ENCODE data around the gene RHO.

The RHO gene

GRCh38 chr3:129519896-129520715 lies 8.3 kb upstream of the RHO start:
- DNase-seq (ENCODE audit: low read depth), result no peak

GRCh38 chr3:129520960-129521359 lies 7.5 kb upstream of the RHO start:
- no peak for DNase-seq (ENCODE audit: low read depth)

GRCh38 chr3:129521611-129522010 lies 6.8 kb upstream of the RHO start:
- DNase-seq (ENCODE audit: low read depth), result no peak

- DNase-seq (ENCODE audit: low read depth), result no peak
Measured at GRCh38 chr3:129522953-129523352, 5.5 kb upstream of the RHO start.

- DNase-seq (ENCODE audit: low read depth), result no peak
Measured at GRCh38 chr3:129524081-129524480, 4.4 kb upstream of the RHO start.

- DNase-seq (ENCODE audit: low read depth), result peak; percentile 34
Measured at GRCh38 chr3:129525341-129525968, 3.0 kb upstream of the RHO start.

- DNase-seq (ENCODE audit: low read depth), result no peak
Measured at GRCh38 chr3:129526121-129526900, 2.1 kb upstream of the RHO start.

- DNase-seq (ENCODE audit: low read depth), result no peak
Measured at GRCh38 chr3:129527262-129527661, 1.2 kb upstream of the RHO start.

- no peak for DNase-seq (ENCODE audit: low read depth)
Measured at GRCh38 chr3:129529436-129530210, 1.2 kb downstream of the RHO start.

GRCh38 chr3:129530251-129530791 lies 1.9 kb downstream of the RHO start:
- DNase-seq (ENCODE audit: low read depth), result peak; percentile 63

GRCh38 chr3:129530821-129531220 lies 2.4 kb downstream of the RHO start:
- no peak for DNase-seq (ENCODE audit: low read depth)

GRCh38 chr3:129531699-129532098 lies 3.3 kb downstream of the RHO start:
- DNase-seq (ENCODE audit: low read depth), result no peak

GRCh38 chr3:129532261-129532660 lies 3.8 kb downstream of the RHO start:
- DNase-seq (ENCODE audit: low read depth), result no peak

GRCh38 chr3:129533406-129533805 lies 5.0 kb downstream of the RHO start:
- no peak for DNase-seq (ENCODE audit: low read depth)

GRCh38 chr3:129534428-129535027 lies 6.1 kb downstream of the RHO start:
- DNase-seq (ENCODE audit: low read depth), result no peak

- no peak for DNase-seq (ENCODE audit: low read depth)
Measured at GRCh38 chr3:129535075-129535474, 6.6 kb downstream of the RHO start.

GRCh38 chr3:129536374-129536667 lies 7.9 kb downstream of the RHO start:
- DNase-seq (ENCODE audit: low read depth), result no peak

GRCh38 chr3:129536804-129537203 lies 8.4 kb downstream of the RHO start:
- DNase-seq (ENCODE audit: low read depth), result no peak

GRCh38 chr3:129539206-129539605 lies 10.8 kb downstream of the RHO start:
- no peak for DNase-seq (ENCODE audit: low read depth)

- DNase-seq (ENCODE audit: low read depth), result no peak
Measured at GRCh38 chr3:129540776-129541516, 12.5 kb downstream of the RHO start.

GRCh38 chr3:129542747-129543146 lies 14.3 kb downstream of the RHO start:
- DNase-seq (ENCODE audit: low read depth), result no peak

Data from GM04503 (cell line).